ENCODE data around the gene PAPPA2. TPM values are rescaled to one million over a fixed set of nuclear protein-coding genes. Genes with fewer than 3 reads are reported as not detected.
"Not testable (repeated sequence)": the region's sequence is repeated elsewhere in the genome, so short reads cannot be mapped to it uniquely, and the experiment has no call there.

The PAPPA2 gene
- total RNA-seq, 1 experiment from 2014 or later, result 0.06 TPM

GRCh38 chr1:176626572-176627061, 163.6 kb downstream of the PAPPA2 start:
- ChIA-PET CTCF (no interaction called here), POLR2A (ENCODE audit: low non-redundant PET) (no interaction called here)
- no peak overlapping the region for H3K27ac ChIP-seq (ENCODE audit: low read depth, low read length, poor library complexity, severe bottlenecking)
- TF ChIP-seq CTCF (conservative IDR thresholded peaks at IDR 0.05; ENCODE audit: low read depth, low read length), result no peak
- TF ChIP-seq EZH2 (IDR thresholded peaks at IDR 0.05; ENCODE audit: borderline replicate concordance, low read depth, low read length, poor library complexity, severe bottlenecking), result no peak
- H3K27me3 ChIP-seq (replicated peaks; ENCODE audit: insufficient read depth, low read depth, low read length, poor library complexity), result no peaks in the 10 kb centered on the region
- H3K4me3 ChIP-seq (ENCODE audit: low read depth, low read length, poor library complexity, severe bottlenecking), result no peak overlapping the region
- no peaks in the 10 kb centered on the region for H3K36me3 ChIP-seq (ENCODE audit: insufficient read depth, low read length, poor library complexity, severe bottlenecking)
- intact Hi-C loops (cut with micrococcal nuclease; ENCODE audit: unreplicated experiment), result no loop called here
- BruUV-seq (replicated peaks), result no TSS peak
- no peaks in the 10 kb centered on the region for H3K9me3 ChIP-seq (ENCODE audit: low read depth, low read length, poor library complexity, severe bottlenecking)
- H3K4me1 ChIP-seq (ENCODE audit: insufficient read depth, low read length, poor library complexity, severe bottlenecking), result no peaks in the 10 kb centered on the region
- no peak for DNase-seq (ENCODE audit: low spot score)

- Histone ChIP-seq H3K4me3 (ENCODE audit: low read depth, low read length, poor library complexity, severe bottlenecking) (no peak overlapping the region), H3K4me1 (ENCODE audit: insufficient read depth, low read length, poor library complexity, severe bottlenecking) (no peaks in the 10 kb centered on the region), H3K27me3 (replicated peaks; ENCODE audit: insufficient read depth, low read depth, low read length, poor library complexity) (no peaks in the 10 kb centered on the region), H3K36me3 (ENCODE audit: insufficient read depth, low read length, poor library complexity, severe bottlenecking) (no peaks in the 10 kb centered on the region), H3K27ac (ENCODE audit: low read depth, low read length, poor library complexity, severe bottlenecking) (no peak overlapping the region), H3K9me3 (ENCODE audit: low read depth, low read length, poor library complexity, severe bottlenecking) (no peaks in the 10 kb centered on the region)
- no TSS peak for BruUV-seq (replicated peaks)
- intact Hi-C loops (cut with micrococcal nuclease; ENCODE audit: unreplicated experiment), result no loop called here
- CTCF ChIA-PET, result no interaction called here
- no peak for DNase-seq (ENCODE audit: low spot score)
- TF ChIP-seq EZH2 (IDR thresholded peaks at IDR 0.05; ENCODE audit: borderline replicate concordance, low read depth, low read length, poor library complexity, severe bottlenecking) (no peak), CTCF (conservative IDR thresholded peaks at IDR 0.05; ENCODE audit: low read depth, low read length) (no peak)
- POLR2A ChIA-PET (ENCODE audit: low non-redundant PET), result no interaction called here
Observed at GRCh38 chr1:176628775-176629174, 165.8 kb downstream of the PAPPA2 start.

DNA sequence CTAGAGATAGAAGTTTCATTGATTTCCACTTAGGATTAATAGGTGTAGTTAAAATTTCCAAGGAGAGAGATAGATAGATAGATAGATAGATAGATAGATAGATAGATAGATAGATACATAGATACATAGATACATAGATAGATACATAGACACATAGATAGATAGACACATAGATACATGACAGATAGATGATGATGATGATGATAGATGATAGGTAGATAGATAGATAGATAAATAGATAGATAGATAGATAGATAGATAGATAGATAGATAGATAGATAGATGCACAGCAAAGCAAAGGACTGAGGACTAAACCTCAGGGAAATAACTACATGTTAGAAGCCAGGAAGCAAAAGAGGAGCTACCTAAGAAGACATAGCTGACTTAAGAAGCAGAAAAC, 171.8 kb downstream of the PAPPA2 start:
- H3K27ac ChIP-seq (ENCODE audit: low read depth, low read length, poor library complexity, severe bottlenecking); BruUV-seq (replicated peaks); intact Hi-C loops (cut with micrococcal nuclease; ENCODE audit: unreplicated experiment); CTCF ChIA-PET; DNase-seq (ENCODE audit: low spot score); H3K36me3 ChIP-seq (ENCODE audit: insufficient read depth, low read length, poor library complexity, severe bottlenecking); H3K9me3 ChIP-seq (ENCODE audit: low read depth, low read length, poor library complexity, severe bottlenecking); POLR2A ChIA-PET (ENCODE audit: low non-redundant PET); H3K4me1 ChIP-seq (ENCODE audit: insufficient read depth, low read length, poor library complexity, severe bottlenecking); H3K4me3 ChIP-seq (ENCODE audit: low read depth, low read length, poor library complexity, severe bottlenecking); H3K27me3 ChIP-seq (replicated peaks; ENCODE audit: insufficient read depth, low read depth, low read length, poor library complexity): not testable (repeated sequence)

DNA sequence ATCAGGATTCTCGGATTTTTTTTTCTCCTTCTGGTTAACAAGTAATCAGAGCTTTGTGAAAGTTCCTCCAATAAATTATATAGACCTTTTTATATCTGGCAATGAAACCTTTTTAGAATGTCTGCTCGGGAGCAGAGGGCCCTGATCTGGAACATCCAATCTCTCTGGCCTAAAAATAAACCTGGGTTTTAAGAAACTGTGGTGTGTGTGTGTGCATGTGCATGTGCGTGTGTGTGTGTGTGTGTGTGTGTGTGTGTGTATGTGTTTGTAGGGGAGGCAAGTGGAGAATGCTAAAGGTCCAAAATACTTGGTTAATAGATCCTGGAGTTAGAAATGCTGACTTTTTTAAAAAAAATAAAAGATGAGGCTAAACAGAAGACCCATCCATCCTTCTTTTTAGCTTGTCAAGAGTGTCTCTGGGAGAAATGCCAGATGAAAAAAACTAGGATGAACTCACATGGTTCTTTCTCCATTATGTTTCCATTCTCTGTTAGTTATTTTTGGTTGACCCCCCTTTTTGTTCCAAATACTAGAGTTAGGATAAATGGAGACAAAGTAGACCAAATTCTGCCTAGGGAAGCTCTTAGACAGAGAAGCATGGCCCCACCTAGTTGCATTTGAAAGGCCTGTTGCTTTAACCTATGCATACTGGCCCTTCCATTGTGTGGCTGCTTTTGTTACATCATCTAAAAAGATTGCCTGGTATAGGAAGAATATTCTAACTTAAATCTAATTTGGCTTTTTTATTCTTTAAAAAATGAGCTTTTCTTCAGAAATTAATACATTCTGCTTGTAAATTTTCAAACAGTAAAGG, 175.9 kb downstream of the PAPPA2 start:
- CTCF ChIA-PET, result no interaction called here
- no peak overlapping the region for H3K27ac ChIP-seq (ENCODE audit: low read depth, low read length, poor library complexity, severe bottlenecking)
- no peaks in the 10 kb centered on the region for H3K9me3 ChIP-seq (ENCODE audit: low read depth, low read length, poor library complexity, severe bottlenecking)
- no peaks in the 10 kb centered on the region for H3K4me1 ChIP-seq (ENCODE audit: insufficient read depth, low read length, poor library complexity, severe bottlenecking)
- intact Hi-C loops (cut with micrococcal nuclease; ENCODE audit: unreplicated experiment), result no loop called here
- no peak for DNase-seq (ENCODE audit: low spot score)
- TF ChIP-seq EZH2 (IDR thresholded peaks at IDR 0.05; ENCODE audit: borderline replicate concordance, low read depth, low read length, poor library complexity, severe bottlenecking), result no peak
- TF ChIP-seq CTCF (conservative IDR thresholded peaks at IDR 0.05; ENCODE audit: low read depth, low read length), result no peak
- no peak overlapping the region for H3K4me3 ChIP-seq (ENCODE audit: low read depth, low read length, poor library complexity, severe bottlenecking)
- no peaks in the 10 kb centered on the region for H3K27me3 ChIP-seq (replicated peaks; ENCODE audit: insufficient read depth, low read depth, low read length, poor library complexity)
- POLR2A ChIA-PET (ENCODE audit: low non-redundant PET), result no interaction called here
- no TSS peak for BruUV-seq (replicated peaks)
- no peaks in the 10 kb centered on the region for H3K36me3 ChIP-seq (ENCODE audit: insufficient read depth, low read length, poor library complexity, severe bottlenecking)
